Panc1 (cell line): Measurements from ENCODE around the gene ZNF32.

Experiments used
- POLR2AphosphoS5 ChIP-seq: IDR thresholded peaks from 2 replicates; pipeline ENCODE4 v1.6.1; 2012; ENCODE audit warnings: mild to moderate bottlenecking, low read depth, low read length, moderate library complexity
- TCF7L2 ChIP-seq: IDR thresholded peaks from 2 replicates; pipeline ENCODE4 v1.6.1; 2011; ENCODE audit warnings: mild to moderate bottlenecking, low read depth, low read length, inconsistent platforms
- TF ChIP-seq, protein P1 (sequence below): fragments of 450-650 bp; IDR thresholded peaks from 2 replicates; pipeline ENCODE4 v1.5.1; 2017; ENCODE audit warnings: mild to moderate bottlenecking
- TF ChIP-seq, protein P2 (sequence below), 2 experiments: IDR thresholded peaks; 2 replicates each; pipeline ENCODE4 v1.6.1; 2011 to 2012; ENCODE audit warnings: low read depth in 2 of 2, control low read depth in 1 of 2, low read length in 1 of 2, mild to moderate bottlenecking in 1 of 2, moderate library complexity in 1 of 2; ENCODE audit not compliant: insufficient read depth in 1 of 2

DNA sequence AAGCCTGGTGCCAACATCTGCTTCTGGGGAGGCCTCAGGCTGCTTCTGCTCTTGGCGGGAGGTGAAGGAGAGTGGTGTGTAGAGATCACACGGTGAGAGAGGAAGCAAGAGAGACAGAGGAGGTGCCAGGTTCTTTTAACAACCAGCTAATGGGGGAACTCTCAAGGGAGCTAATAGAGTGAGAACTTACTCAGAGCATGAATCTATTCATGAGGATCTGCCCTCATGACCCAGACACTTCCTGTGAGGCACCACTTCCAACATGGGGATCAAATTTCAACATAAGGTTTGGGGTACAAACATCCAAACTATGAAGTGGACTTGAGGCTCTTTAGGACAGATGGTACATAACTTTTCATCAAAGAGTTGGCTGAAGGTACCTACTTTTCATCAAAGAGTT is 5.1 kb upstream of the ZNF32 start:
- TF ChIP-seq, protein P1, sequence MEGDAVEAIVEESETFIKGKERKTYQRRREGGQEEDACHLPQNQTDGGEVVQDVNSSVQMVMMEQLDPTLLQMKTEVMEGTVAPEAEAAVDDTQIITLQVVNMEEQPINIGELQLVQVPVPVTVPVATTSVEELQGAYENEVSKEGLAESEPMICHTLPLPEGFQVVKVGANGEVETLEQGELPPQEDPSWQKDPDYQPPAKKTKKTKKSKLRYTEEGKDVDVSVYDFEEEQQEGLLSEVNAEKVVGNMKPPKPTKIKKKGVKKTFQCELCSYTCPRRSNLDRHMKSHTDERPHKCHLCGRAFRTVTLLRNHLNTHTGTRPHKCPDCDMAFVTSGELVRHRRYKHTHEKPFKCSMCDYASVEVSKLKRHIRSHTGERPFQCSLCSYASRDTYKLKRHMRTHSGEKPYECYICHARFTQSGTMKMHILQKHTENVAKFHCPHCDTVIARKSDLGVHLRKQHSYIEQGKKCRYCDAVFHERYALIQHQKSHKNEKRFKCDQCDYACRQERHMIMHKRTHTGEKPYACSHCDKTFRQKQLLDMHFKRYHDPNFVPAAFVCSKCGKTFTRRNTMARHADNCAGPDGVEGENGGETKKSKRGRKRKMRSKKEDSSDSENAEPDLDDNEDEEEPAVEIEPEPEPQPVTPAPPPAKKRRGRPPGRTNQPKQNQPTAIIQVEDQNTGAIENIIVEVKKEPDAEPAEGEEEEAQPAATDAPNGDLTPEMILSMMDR: no peak
- TF ChIP-seq POLR2AphosphoS5 (no peak), TCF7L2 (no peak)
- TF ChIP-seq, protein P2, sequence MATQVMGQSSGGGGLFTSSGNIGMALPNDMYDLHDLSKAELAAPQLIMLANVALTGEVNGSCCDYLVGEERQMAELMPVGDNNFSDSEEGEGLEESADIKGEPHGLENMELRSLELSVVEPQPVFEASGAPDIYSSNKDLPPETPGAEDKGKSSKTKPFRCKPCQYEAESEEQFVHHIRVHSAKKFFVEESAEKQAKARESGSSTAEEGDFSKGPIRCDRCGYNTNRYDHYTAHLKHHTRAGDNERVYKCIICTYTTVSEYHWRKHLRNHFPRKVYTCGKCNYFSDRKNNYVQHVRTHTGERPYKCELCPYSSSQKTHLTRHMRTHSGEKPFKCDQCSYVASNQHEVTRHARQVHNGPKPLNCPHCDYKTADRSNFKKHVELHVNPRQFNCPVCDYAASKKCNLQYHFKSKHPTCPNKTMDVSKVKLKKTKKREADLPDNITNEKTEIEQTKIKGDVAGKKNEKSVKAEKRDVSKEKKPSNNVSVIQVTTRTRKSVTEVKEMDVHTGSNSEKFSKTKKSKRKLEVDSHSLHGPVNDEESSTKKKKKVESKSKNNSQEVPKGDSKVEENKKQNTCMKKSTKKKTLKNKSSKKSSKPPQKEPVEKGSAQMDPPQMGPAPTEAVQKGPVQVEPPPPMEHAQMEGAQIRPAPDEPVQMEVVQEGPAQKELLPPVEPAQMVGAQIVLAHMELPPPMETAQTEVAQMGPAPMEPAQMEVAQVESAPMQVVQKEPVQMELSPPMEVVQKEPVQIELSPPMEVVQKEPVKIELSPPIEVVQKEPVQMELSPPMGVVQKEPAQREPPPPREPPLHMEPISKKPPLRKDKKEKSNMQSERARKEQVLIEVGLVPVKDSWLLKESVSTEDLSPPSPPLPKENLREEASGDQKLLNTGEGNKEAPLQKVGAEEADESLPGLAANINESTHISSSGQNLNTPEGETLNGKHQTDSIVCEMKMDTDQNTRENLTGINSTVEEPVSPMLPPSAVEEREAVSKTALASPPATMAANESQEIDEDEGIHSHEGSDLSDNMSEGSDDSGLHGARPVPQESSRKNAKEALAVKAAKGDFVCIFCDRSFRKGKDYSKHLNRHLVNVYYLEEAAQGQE (IDR thresholded peaks at IDR 0.05; ENCODE audit: insufficient read depth in 1 of 2, low read depth in 2 of 2, low read length in 1 of 2): no peak
